HepG2 (cell line): ENCODE results near the gene RRAD. TPM values are rescaled to one million over a fixed set of nuclear protein-coding genes. Genes with fewer than 3 reads are reported as not detected.

Experiments
- BHLHE40 ChIP-seq: IDR thresholded peaks from 2 replicates; pipeline ENCODE4 v1.6.1; 2011; ENCODE audit warnings: low read length, improper control_type of control experiment
- BORCS8-MEF2B ChIP-seq: sonication (generic); formaldehyde crosslinking; IDR thresholded peaks from 2 replicates; pipeline ENCODE4 v1.8.0; 2022; ENCODE audit warnings: mild to moderate bottlenecking, missing genetic modification reagents
- CBX1 ChIP-seq: IDR thresholded peaks from one replicate; pipeline ENCODE4 v1.6.1; 2016; ENCODE audit warnings: antibody characterized with exemption, low read depth
- FOXP1 ChIP-seq, 2 experiments: fragments of 450-650 bp in 1 of 2; IDR thresholded peaks; 2 replicates each; pipeline ENCODE4 v1.6.1; 2017 to 2018; ENCODE audit warnings: antibody characterized with exemption in 1 of 2
- GPN1 ChIP-seq: sonication (generic); formaldehyde crosslinking; IDR thresholded peaks from 2 replicates; pipeline ENCODE4 v1.5.1; 2020; ENCODE audit warnings: missing genetic modification reagents, borderline replicate concordance
- KDM1A ChIP-seq: IDR thresholded peaks from 2 replicates; pipeline ENCODE4 v1.6.1; 2016; ENCODE audit warnings: missing compliant biosample characterization
- KDM3A ChIP-seq: IDR thresholded peaks from 2 replicates; pipeline ENCODE4 v1.6.1; 2018; ENCODE audit warnings: low read depth, missing compliant biosample characterization
- MAX ChIP-seq: IDR thresholded peaks from 2 replicates; pipeline ENCODE4 v1.6.1; 2012; ENCODE audit warnings: inconsistent platforms
- MEIS2 ChIP-seq: sonication (generic); formaldehyde crosslinking; IDR thresholded peaks from 2 replicates; pipeline ENCODE4 v1.9.0; 2021; ENCODE audit warnings: mild to moderate bottlenecking, missing genetic modification reagents
- NFE2L2 ChIP-seq: fragments of 150-350 bp; IDR thresholded peaks from 2 replicates; pipeline ENCODE4 v1.6.1; 2014; ENCODE audit warnings: low read length
- PRDM15 ChIP-seq: sonication (generic); formaldehyde crosslinking; IDR thresholded peaks from 2 replicates; pipeline ENCODE4 v1.4.0; 2020; ENCODE audit warnings: missing genetic modification reagents
- PREB ChIP-seq: sonication (generic); formaldehyde crosslinking; IDR thresholded peaks from 2 replicates; pipeline ENCODE4 v1.4.0; 2020; ENCODE audit warnings: missing genetic modification reagents
- UBTF ChIP-seq: sonication (generic); formaldehyde crosslinking; IDR thresholded peaks from 2 replicates; pipeline ENCODE4 v1.4.0; 2020; ENCODE audit warnings: mild to moderate bottlenecking, missing genetic modification reagents
- YEATS4 ChIP-seq: sonication (generic); formaldehyde crosslinking; IDR thresholded peaks from 2 replicates; pipeline ENCODE4 v1.4.0; 2020; ENCODE audit warnings: missing genetic modification reagents, borderline replicate concordance
- ZNF160 ChIP-seq: sonication (generic); formaldehyde crosslinking; IDR thresholded peaks from 2 replicates; pipeline ENCODE4 v1.8.0; 2022; ENCODE audit warnings: mild to moderate bottlenecking, inconsistent platforms, missing genetic modification reagents
- ZNF207 ChIP-seq: fragments of 450-650 bp; IDR thresholded peaks from 2 replicates; pipeline ENCODE4 v1.6.1; 2016; ENCODE audit warnings: antibody characterized with exemption, borderline replicate concordance
- ZNF430 ChIP-seq: sonication (generic); formaldehyde crosslinking; IDR thresholded peaks from 2 replicates; pipeline ENCODE4 v1.9.0; 2021; ENCODE audit warnings: mild to moderate bottlenecking, missing genetic modification reagents
- ZNF468 ChIP-seq: sonication (generic); formaldehyde crosslinking; IDR thresholded peaks from 2 replicates; pipeline ENCODE4 v1.8.0; 2022; ENCODE audit warnings: mild to moderate bottlenecking, moderate library complexity, missing genetic modification reagents
- ZNF513 ChIP-seq: sonication (generic); formaldehyde crosslinking; conservative IDR thresholded peaks from 2 replicates; pipeline ENCODE4 v1.5.0; 2020; ENCODE audit warnings: missing genetic modification reagents
- ZNF576 ChIP-seq: sonication (generic); formaldehyde crosslinking; IDR thresholded peaks from 2 replicates; pipeline ENCODE4 v1.4.0; 2020; ENCODE audit warnings: mild to moderate bottlenecking, missing genetic modification reagents
- polyA plus RNA-seq, 8 experiments: library from polyadenylated mRNA; depleted of rRNA in 3 of 8; stranded (reverse) in 7 of 8; unstranded in 1 of 8; fragments of >200 nt; fragmentation: Illumina TruSeq in 4 of 8; extraction: Trizol in 4 of 8; gene quantifications; 2 replicates each; pipeline versions ENCODE4 v1.2.1 to v1.2.3, GENCODE V29; 2011 to 2016; ENCODE audit warnings: low read depth in 4 of 8, missing spikeins in 1 of 8, mixed read lengths in 1 of 8; ENCODE audit not compliant: insufficient read depth in 1 of 8
- total RNA-seq, 5 experiments: library from RNA; depleted of rRNA; stranded (reverse); fragments of >200 nt; fragmentation: Illumina TruSeq; extraction: Trizol; gene quantifications; 2 replicates each; pipeline ENCODE4 v1.2.3, GENCODE V29; 2016; ENCODE audit warnings: low read depth in 1 of 5

The RRAD gene
- total and polyA plus RNA-seq, 2 of the 13 experiments (the other 11 are each of a cell fraction or from before 2014, with no cell fraction given) = 0.80 to 1.1 TPM

- TF ChIP-seq ZNF468 (CRISPR knock-in tag) (no peak), MAX (peak; percentile 43; the same call in 1 of the 2 replicates), ZNF207 (no peak), CBX1 (no peak), ZNF576 (CRISPR knock-in tag) (no peak), BHLHE40 (peak; percentile 35; the same call in 1 of the 2 replicates), PREB (peak; percentile 83; the same call in 1 of the 2 replicates), ZNF160 (no peak), KDM1A (CRISPR knock-in tag) (0 out of 2 replicates have a peak, but pooled peaks have one; percentile 21), GPN1 (no peak), ZNF513 (CRISPR knock-in tag) (0 out of 2 replicates have a peak, but pooled peaks have one; percentile 68), FOXP1 (IDR thresholded peaks at IDR 0.05) (no peak), FOXP1 (CRISPR knock-in tag; IDR thresholded peaks at IDR 0.05) (no peak), MEIS2 (CRISPR knock-in tag) (peak; percentile 49; the same call in 1 of the 2 replicates), YEATS4 (peak; percentile 51; the same call in 1 of the 2 replicates), KDM3A (no peak), NFE2L2 (no peak), ZNF430 (CRISPR knock-in tag) (no peak), BORCS8-MEF2B (peak; percentile 41; the same call in 1 of the 2 replicates), UBTF (CRISPR knock-in tag) (peak; percentile 44; the same call in 1 of the 2 replicates), PRDM15 (CRISPR knock-in tag) (peak; percentile 51; the same call in 1 of the 2 replicates)
Measured at GRCh38 chr16:66924527-66925321, 611 bp downstream of the RRAD start (continued).
